GM12878 (cell line): ENCODE data around the gene C5. TPM values are rescaled to one million over a fixed set of nuclear protein-coding genes. Genes with fewer than 3 reads are reported as not detected.

Experiments used
- ATAC-seq: fragments of 200-7000 bp; cut with Tn5 transposase; 3 replicates; pipeline ENCODE4 v1.9.1; 2020; ENCODE audit warnings: mild to moderate bottlenecking, moderate library complexity
- BruUV-seq: library from RNA; stranded (reverse); fragments of 400-500 nt; replicated peaks from 2 replicates; lab custom pipeline; 2021; lab: Mats Ljungman, UMichigan
- CTCF ChIA-PET: fragments of 300-600 bp; sonication (Branson Sonifier 250); formaldehyde crosslinking; extraction: SDS; loops from one replicate; lab custom pipeline; 2021; ENCODE audit warnings: inconsistent platforms; lab: Yijun Ruan, JAX
- POLR2A ChIA-PET: fragments of 350-600 bp; formaldehyde crosslinking; extraction: SDS; loops from one replicate; lab custom pipeline; 2021; ENCODE audit warnings: inconsistent platforms; lab: Charles Lee
- RAD21 ChIA-PET: fragments of 300-600 bp; sonication (Branson Sonifier 250); formaldehyde crosslinking; loops from one replicate; lab custom pipeline; 2023; ENCODE audit warnings: antibody characterized with exemption; ENCODE audit not compliant: unreplicated experiment; lab: Charles Lee
- SMC1A ChIA-PET: fragments of 300-600 bp; sonication (Branson Sonifier 250); formaldehyde crosslinking; loops from one replicate; lab custom pipeline; 2023; ENCODE audit not compliant: unreplicated experiment, uncharacterized antibody; lab: Charles Lee
- DNase-seq: peaks from one replicate; pipeline ENCODE4 v3.0.0-alpha.2; 2011; ENCODE audit warnings: low read depth, low spot score
- FAIRE-seq: peaks from 3 replicates; lab custom pipeline; 2011; peaks lifted over from hg19 to GRCh38; lab: Jason Lieb, UNC
- H2AFZ ChIP-seq: 2 replicates; pipeline ENCODE4 v1.6.0; 2011; ENCODE audit warnings: low read depth, low read length, control low read depth; ENCODE audit not compliant: control insufficient read depth
- H3K27ac ChIP-seq: 2 replicates; pipeline ENCODE4 v1.5.1; 2011; ENCODE audit warnings: control low read depth; ENCODE audit not compliant: control insufficient read depth, insufficient read depth
- H3K27me3 ChIP-seq, 2 experiments: replicated peaks in 1 of 2; 2 replicates each; pipeline versions ENCODE4 v1.6.0 to v1.6.1; 2011; ENCODE audit warnings: low read length in 1 of 2; ENCODE audit not compliant: control insufficient read depth in 2 of 2, insufficient read depth in 2 of 2
- H3K36me3 ChIP-seq, 2 experiments: 2 replicates each; pipeline ENCODE4 v1.5.1; 2011; ENCODE audit warnings: low read length in 1 of 2; ENCODE audit not compliant: control insufficient read depth in 2 of 2, insufficient read depth in 2 of 2
- H3K4me1 ChIP-seq: 2 replicates; pipeline ENCODE4 v1.6.1; 2011; ENCODE audit warnings: mild to moderate bottlenecking, low read length, moderate library complexity, mixed read lengths; ENCODE audit not compliant: control insufficient read depth, insufficient read depth
- H3K4me2 ChIP-seq: 2 replicates; pipeline ENCODE4 v1.6.0; 2011; ENCODE audit warnings: control low read depth; ENCODE audit not compliant: control insufficient read depth, insufficient read depth
- H3K4me3 ChIP-seq: fragments of 200-600 bp; sonication (generic); 2 replicates; pipeline ENCODE4 v1.5.1; 2016
- H3K79me2 ChIP-seq: 2 replicates; pipeline ENCODE4 v1.6.0; 2011; ENCODE audit warnings: low read length; ENCODE audit not compliant: control insufficient read depth, insufficient read depth
- H3K9ac ChIP-seq: 2 replicates; pipeline ENCODE4 v1.8.0; 2011; ENCODE audit warnings: low read length, control low read depth, mixed read lengths; ENCODE audit not compliant: control insufficient read depth, insufficient read depth
- H3K9me3 ChIP-seq: replicated peaks from 3 replicates; pipeline ENCODE4 v1.5.1; 2011; ENCODE audit warnings: mild to moderate bottlenecking, low read length; ENCODE audit not compliant: control insufficient read depth, insufficient read depth
- H4K20me1 ChIP-seq: 2 replicates; pipeline ENCODE4 v1.6.0; 2011; ENCODE audit not compliant: control insufficient read depth, insufficient read depth
- BCL11A ChIP-seq: IDR thresholded peaks from 2 replicates; pipeline ENCODE4 v1.6.1; 2011; ENCODE audit warnings: low read depth, low read length
- BRCA1 ChIP-seq: IDR thresholded peaks from 2 replicates; pipeline ENCODE4 v1.6.1; 2011; ENCODE audit warnings: low read depth, low read length, improper control_type of control experiment
- EP300 ChIP-seq, 2 experiments: fragments of 150-350 bp in 1 of 2; IDR thresholded peaks; 2 replicates each; pipeline ENCODE4 v1.6.1; 2011 to 2012; ENCODE audit warnings: low read depth in 2 of 2, low read length in 2 of 2, borderline replicate concordance in 1 of 2, improper control_type of control experiment in 1 of 2, inconsistent platforms in 1 of 2; ENCODE audit not compliant: control insufficient read depth in 1 of 2
- ETV6 ChIP-seq, 2 experiments: fragments of 450-650 bp in 1 of 2; IDR thresholded peaks in 1 of 2; conservative IDR thresholded peaks in 1 of 2; 2 replicates each; pipeline ENCODE4 v1.6.1; 2014; ENCODE audit warnings: antibody characterized with exemption in 1 of 2, borderline replicate concordance in 1 of 2, low read depth in 1 of 2, mild to moderate bottlenecking in 1 of 2, moderate library complexity in 1 of 2
- EZH2 ChIP-seq: IDR thresholded peaks from 2 replicates; pipeline ENCODE4 v1.6.1; 2012; ENCODE audit warnings: low read depth, mild to moderate bottlenecking, control low read depth, inconsistent platforms, low read length, borderline replicate concordance; ENCODE audit not compliant: control insufficient read depth
- MYB ChIP-seq: fragments of 150-350 bp; IDR thresholded peaks from 2 replicates; pipeline ENCODE4 v1.6.1; 2014; ENCODE audit warnings: mild to moderate bottlenecking, low read depth, low read length, borderline replicate concordance
- NFYA ChIP-seq: IDR thresholded peaks from 2 replicates; pipeline ENCODE4 v1.6.1; 2011; ENCODE audit warnings: low read depth, mild to moderate bottlenecking, low read length, improper control_type of control experiment, borderline replicate concordance
- RAD51 ChIP-seq: fragments of 450-650 bp; IDR thresholded peaks from 2 replicates; pipeline ENCODE4 v1.6.1; 2016; ENCODE audit warnings: moderate library complexity, mild to moderate bottlenecking, inconsistent platforms
- RELA ChIP-seq: fragments of 450-650 bp; IDR thresholded peaks from 2 replicates; pipeline ENCODE4 v1.8.0; 2014; ENCODE audit warnings: borderline replicate concordance; ENCODE audit not compliant: partially characterized antibody
- SMARCA5 ChIP-seq: fragments of 450-650 bp; IDR thresholded peaks from 2 replicates; pipeline ENCODE4 v1.6.1; 2017; ENCODE audit warnings: mild to moderate bottlenecking
- SMC3 ChIP-seq: IDR thresholded peaks from 2 replicates; pipeline ENCODE4 v1.6.1; 2011; ENCODE audit warnings: low read length, improper control_type of control experiment, borderline replicate concordance
- TAF1 ChIP-seq: IDR thresholded peaks from 2 replicates; pipeline ENCODE4 v1.6.1; 2011; ENCODE audit warnings: mild to moderate bottlenecking, low read depth, low read length, borderline replicate concordance
- WGBS: methylation state at CpG from one replicate; pipeline ENCODE4 v1.1.6; 2016; ENCODE audit warnings: low lambda C conversion rate; ENCODE audit not compliant: insufficient replicate concordance, insufficient coverage; ENCODE audit errors: missing lambda C conversion rate; 5-methylcytosine and 5-hydroxymethylcytosine counted together
- in situ Hi-C: fragments of 300-500 bp; cut with MboI; formaldehyde crosslinking; loops from 9 replicates; pipeline ENCODE4 v1.14.3; 2018; ENCODE audit warnings: mixed read lengths
- intact Hi-C: fragments of 100-400 bp; cut with micrococcal nuclease; formaldehyde crosslinking; loops from one replicate; pipeline ENCODE4 v1.14.2; 2022; ENCODE audit not compliant: unreplicated experiment
- polyA plus RNA-seq, 11 experiments: library from polyadenylated mRNA; depleted of rRNA in 4 of 11; unstranded in 6 of 11; stranded (reverse) in 5 of 11; fragments of >200 nt; fragmentation: Nextera tagmentation in 4 of 11; fragmentation: Illumina TruSeq in 1 of 11; extraction: Ambion mirVana in 4 of 11; extraction: Trizol in 1 of 11; gene quantifications; 1 replicate in 1 of 11; 2 replicates in 10 of 11; pipeline versions ENCODE4 v1.2.1 to v1.2.3, GENCODE V29; 2011 to 2016; ENCODE audit warnings: inconsistent platforms in 2 of 11, missing spikeins in 2 of 11, low read depth in 1 of 11
- total RNA-seq, 4 experiments: library from RNA; depleted of rRNA in 3 of 4; stranded (reverse); fragments of >200 nt in 3 of 4; fragmentation: Illumina TruSeq in 1 of 4; extraction: Trizol in 1 of 4; gene quantifications; 2 replicates each; pipeline versions ENCODE4 v1.2.1 to v1.2.3, GENCODE V29; 2013 to 2021
- TF ChIP-seq, protein P1 (sequence below), 3 experiments: IDR thresholded peaks in 2 of 3; conservative IDR thresholded peaks in 1 of 3; 2 replicates each; pipeline ENCODE4 v1.5.1; 2011; ENCODE audit warnings: low read depth in 3 of 3, low read length in 3 of 3, mild to moderate bottlenecking in 3 of 3, control low read depth in 2 of 3, moderate library complexity in 2 of 3, inconsistent platforms in 1 of 3, mixed read lengths in 1 of 3; ENCODE audit not compliant: control insufficient read depth in 2 of 3, insufficient read depth in 1 of 3; ENCODE audit errors: extremely low read depth in 1 of 3
- TF ChIP-seq, protein P2 (sequence below): fragments of 450-650 bp; IDR thresholded peaks from 2 replicates; pipeline ENCODE4 v1.6.1; 2016; ENCODE audit warnings: mild to moderate bottlenecking, moderate library complexity, borderline replicate concordance
- TF ChIP-seq, protein P3 (sequence below): IDR thresholded peaks from 2 replicates; pipeline ENCODE4 v1.6.1; 2011; ENCODE audit warnings: low read depth, low read length, improper control_type of control experiment, borderline replicate concordance

C5 gene
- total and polyA plus RNA-seq, 10 of the 15 experiments (the other 5 are each of a cell fraction or from before 2014, with no cell fraction given), result 0.39 to 2.2 (median 1.2) TPM

DNA sequence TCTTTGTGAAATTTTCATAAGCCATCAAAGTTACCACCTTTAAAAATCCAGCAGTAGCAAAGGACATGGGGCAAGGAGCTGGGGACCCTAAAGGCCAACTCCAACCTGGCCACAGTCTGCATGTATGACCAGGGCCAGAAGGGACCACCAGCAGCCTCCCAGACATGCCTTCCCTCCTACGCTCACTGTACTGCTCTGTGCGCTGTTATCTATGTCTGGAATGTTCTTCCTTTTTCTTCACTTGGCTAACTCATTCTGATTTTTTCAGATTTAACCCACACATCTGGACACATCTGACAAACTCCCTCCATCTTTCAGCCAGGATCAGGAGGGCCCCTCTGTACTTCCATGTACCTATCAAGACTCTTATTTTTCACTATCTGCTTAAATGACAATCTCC lies 75.9 kb downstream of the C5 start:
- Histone ChIP-seq H3K9ac (no peak overlapping the region), H3K4me2 (no peak overlapping the region), H3K36me3 (no peaks in the 10 kb centered on the region), H3K79me2 (no peaks in the 10 kb centered on the region), H2AFZ (no peak overlapping the region), H3K4me1 (no peaks in the 10 kb centered on the region), H3K4me3 (no peak overlapping the region), H4K20me1 (no peaks in the 10 kb centered on the region), H3K9me3 (no peaks in the 10 kb centered on the region), H3K27ac (no peak overlapping the region), H3K27me3 (no peaks in the 10 kb centered on the region)
- ChIA-PET POLR2A (no interaction called here), RAD21 (no interaction called here), CTCF (no interaction called here), SMC1A (no interaction called here)
- TF ChIP-seq BCL11A (no peak), NFYA (no peak), RAD51 (no peak), EZH2 (no peak), ETV6 (conservative IDR thresholded peaks at IDR 0.05 in 1 of 2, IDR thresholded peaks at IDR 0.05 in 1 of 2; ENCODE audit: borderline replicate concordance in 1 of 2, low read depth in 1 of 2) (no peak), MYB (no peak), SMARCA5 (no peak), SMC3 (no peak), BRCA1 (no peak), EP300 (IDR thresholded peaks at IDR 0.05; ENCODE audit: borderline replicate concordance in 1 of 2, control insufficient read depth in 1 of 2, low read depth in 2 of 2, low read length in 2 of 2) (no peak), TAF1 (no peak), RELA (no peak)
- TF ChIP-seq, protein P1, sequence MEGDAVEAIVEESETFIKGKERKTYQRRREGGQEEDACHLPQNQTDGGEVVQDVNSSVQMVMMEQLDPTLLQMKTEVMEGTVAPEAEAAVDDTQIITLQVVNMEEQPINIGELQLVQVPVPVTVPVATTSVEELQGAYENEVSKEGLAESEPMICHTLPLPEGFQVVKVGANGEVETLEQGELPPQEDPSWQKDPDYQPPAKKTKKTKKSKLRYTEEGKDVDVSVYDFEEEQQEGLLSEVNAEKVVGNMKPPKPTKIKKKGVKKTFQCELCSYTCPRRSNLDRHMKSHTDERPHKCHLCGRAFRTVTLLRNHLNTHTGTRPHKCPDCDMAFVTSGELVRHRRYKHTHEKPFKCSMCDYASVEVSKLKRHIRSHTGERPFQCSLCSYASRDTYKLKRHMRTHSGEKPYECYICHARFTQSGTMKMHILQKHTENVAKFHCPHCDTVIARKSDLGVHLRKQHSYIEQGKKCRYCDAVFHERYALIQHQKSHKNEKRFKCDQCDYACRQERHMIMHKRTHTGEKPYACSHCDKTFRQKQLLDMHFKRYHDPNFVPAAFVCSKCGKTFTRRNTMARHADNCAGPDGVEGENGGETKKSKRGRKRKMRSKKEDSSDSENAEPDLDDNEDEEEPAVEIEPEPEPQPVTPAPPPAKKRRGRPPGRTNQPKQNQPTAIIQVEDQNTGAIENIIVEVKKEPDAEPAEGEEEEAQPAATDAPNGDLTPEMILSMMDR (IDR thresholded peaks at IDR 0.05 in 2 of 3, conservative IDR thresholded peaks at IDR 0.05 in 1 of 3; ENCODE audit: control insufficient read depth in 2 of 3, extremely low read depth in 1 of 3, insufficient read depth in 1 of 3, low read depth in 3 of 3, low read length in 3 of 3), result no peak
- TF ChIP-seq, protein P2, sequence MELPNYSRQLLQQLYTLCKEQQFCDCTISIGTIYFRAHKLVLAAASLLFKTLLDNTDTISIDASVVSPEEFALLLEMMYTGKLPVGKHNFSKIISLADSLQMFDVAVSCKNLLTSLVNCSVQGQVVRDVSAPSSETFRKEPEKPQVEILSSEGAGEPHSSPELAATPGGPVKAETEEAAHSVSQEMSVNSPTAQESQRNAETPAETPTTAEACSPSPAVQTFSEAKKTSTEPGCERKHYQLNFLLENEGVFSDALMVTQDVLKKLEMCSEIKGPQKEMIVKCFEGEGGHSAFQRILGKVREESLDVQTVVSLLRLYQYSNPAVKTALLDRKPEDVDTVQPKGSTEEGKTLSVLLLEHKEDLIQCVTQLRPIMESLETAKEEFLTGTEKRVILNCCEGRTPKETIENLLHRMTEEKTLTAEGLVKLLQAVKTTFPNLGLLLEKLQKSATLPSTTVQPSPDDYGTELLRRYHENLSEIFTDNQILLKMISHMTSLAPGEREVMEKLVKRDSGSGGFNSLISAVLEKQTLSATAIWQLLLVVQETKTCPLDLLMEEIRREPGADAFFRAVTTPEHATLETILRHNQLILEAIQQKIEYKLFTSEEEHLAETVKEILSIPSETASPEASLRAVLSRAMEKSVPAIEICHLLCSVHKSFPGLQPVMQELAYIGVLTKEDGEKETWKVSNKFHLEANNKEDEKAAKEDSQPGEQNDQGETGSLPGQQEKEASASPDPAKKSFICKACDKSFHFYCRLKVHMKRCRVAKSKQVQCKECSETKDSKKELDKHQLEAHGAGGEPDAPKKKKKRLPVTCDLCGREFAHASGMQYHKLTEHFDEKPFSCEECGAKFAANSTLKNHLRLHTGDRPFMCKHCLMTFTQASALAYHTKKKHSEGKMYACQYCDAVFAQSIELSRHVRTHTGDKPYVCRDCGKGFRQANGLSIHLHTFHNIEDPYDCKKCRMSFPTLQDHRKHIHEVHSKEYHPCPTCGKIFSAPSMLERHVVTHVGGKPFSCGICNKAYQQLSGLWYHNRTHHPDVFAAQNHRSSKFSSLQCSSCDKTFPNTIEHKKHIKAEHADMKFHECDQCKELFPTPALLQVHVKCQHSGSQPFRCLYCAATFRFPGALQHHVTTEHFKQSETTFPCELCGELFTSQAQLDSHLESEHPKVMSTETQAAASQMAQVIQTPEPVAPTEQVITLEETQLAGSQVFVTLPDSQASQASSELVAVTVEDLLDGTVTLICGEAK, result no peak
- TF ChIP-seq, protein P3, sequence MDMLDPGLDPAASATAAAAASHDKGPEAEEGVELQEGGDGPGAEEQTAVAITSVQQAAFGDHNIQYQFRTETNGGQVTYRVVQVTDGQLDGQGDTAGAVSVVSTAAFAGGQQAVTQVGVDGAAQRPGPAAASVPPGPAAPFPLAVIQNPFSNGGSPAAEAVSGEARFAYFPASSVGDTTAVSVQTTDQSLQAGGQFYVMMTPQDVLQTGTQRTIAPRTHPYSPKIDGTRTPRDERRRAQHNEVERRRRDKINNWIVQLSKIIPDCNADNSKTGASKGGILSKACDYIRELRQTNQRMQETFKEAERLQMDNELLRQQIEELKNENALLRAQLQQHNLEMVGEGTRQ, result no peak
- ATAC-seq, result no peak
- intact Hi-C loops, result no loop called here
- BruUV-seq, result no TSS peak
- WGBS, result 100% methylated on average over 2 of the region's 2 CpGs
- in situ Hi-C loops, result no loop called here
- FAIRE-seq, result no peak
- no peak for DNase-seq
